Activated CD4-positive, alpha-beta T cell treated with anti-CD3 and anti-CD28 coated beads, Interleukin-2, Interleukin-6, amounts not matched to agents 100 ng/mL and 50 ng/mL, durations not matched to agents 16 hours and 8 hours (primary cell): ENCODE data around the gene ITPA.
A peak's percentile ranks its signal among the peaks of the same experiment; 100 is the strongest.

Experiments used
- DNase-seq: peaks from one replicate; pipeline ENCODE4 v3.0.0-alpha.2; 2020

The ITPA gene

GRCh38 chr20:3209257-3209945 is at the start of gene ITPA:
TSS of gene ITPA (plus strand) at chr20:3209498. CDS start at chr20:3209552, 54 bp downstream.
- peak; percentile 77 for DNase-seq

GRCh38 chr20:3160418-3160817 is 48.9 kb upstream of the ITPA start:
- DNase-seq: no peak

GRCh38 chr20:3161316-3162079 is 47.8 kb upstream of the ITPA start:
- no peak for DNase-seq

- no peak for DNase-seq
Measured at GRCh38 chr20:3162080-3162611, 47.2 kb upstream of the ITPA start.

- DNase-seq: no peak
Measured at GRCh38 chr20:3163099-3164042, 45.9 kb upstream of the ITPA start.

GRCh38 chr20:3164043-3164762 is 45.1 kb upstream of the ITPA start:
- no peak for DNase-seq

GRCh38 chr20:3164763-3165410 is 44.4 kb upstream of the ITPA start:
- no peak for DNase-seq

GRCh38 chr20:3165473-3166337 is 43.6 kb upstream of the ITPA start:
- DNase-seq: no peak

GRCh38 chr20:3166338-3166912 is 42.9 kb upstream of the ITPA start:
- no peak for DNase-seq

- no peak for DNase-seq
Measured at GRCh38 chr20:3166913-3167342, 42.4 kb upstream of the ITPA start.

GRCh38 chr20:3167738-3168078 is 41.6 kb upstream of the ITPA start:
- DNase-seq: no peak

GRCh38 chr20:3168079-3168828 is 41.0 kb upstream of the ITPA start:
- no peak for DNase-seq

- no peak for DNase-seq
Measured at GRCh38 chr20:3168829-3169590, 40.3 kb upstream of the ITPA start.

- DNase-seq: no peak
Measured at GRCh38 chr20:3171391-3172125, 37.7 kb upstream of the ITPA start.

- DNase-seq: no peak
Measured at GRCh38 chr20:3172126-3172932, 37.0 kb upstream of the ITPA start.

GRCh38 chr20:3172933-3173609 is 36.2 kb upstream of the ITPA start, which contains the start of gene LZTS3:
TSS of gene LZTS3 (minus strand) at chr20:3173549. CDS start at chr20:3167163, 6,386 bp downstream.
- DNase-seq: peak; percentile 68
